GM21737 (cell line): ENCODE results near the gene ZSCAN20.
A peak's percentile ranks its signal among the peaks of the same experiment; 100 is the strongest.

Experiments used
- ATAC-seq: cut with Tn5 transposase; IDR thresholded peaks from one replicate; pipeline ENCODE4 v1.9.1; 2021; ENCODE audit warnings: mild to moderate bottlenecking, moderate library complexity; ENCODE audit not compliant: unreplicated experiment

ZSCAN20 gene

DNA sequence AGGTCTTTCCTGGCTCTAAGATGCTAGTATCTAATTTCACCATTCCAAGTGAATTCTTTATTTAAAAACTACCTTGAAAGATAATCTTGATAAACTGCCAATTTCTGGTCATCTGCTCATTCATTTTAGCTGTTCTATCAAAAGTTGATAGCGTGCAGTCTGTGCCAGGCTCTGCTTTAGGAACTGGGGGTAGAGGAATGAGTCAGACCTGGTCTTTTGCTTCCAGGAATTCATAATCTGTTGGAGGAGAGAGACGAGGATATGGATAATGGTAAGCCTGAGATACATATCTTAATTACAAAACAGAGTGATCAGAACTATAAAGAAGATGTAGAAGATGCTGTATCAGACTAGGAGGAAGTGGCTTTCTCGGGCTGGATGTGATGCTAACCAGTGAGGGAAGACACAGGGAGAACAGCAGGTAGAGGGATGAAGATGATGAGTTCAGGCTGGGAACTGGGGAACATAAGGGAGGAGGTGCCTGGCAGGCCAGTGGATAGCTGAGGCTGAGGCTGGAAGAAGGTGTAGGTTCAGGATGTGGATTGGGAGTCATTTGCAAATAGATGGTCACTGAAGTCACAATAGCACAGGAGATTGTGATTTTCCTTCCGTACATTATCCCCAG, 29.3 kb upstream of the ZSCAN20 start:
- ATAC-seq: no peak

DNA sequence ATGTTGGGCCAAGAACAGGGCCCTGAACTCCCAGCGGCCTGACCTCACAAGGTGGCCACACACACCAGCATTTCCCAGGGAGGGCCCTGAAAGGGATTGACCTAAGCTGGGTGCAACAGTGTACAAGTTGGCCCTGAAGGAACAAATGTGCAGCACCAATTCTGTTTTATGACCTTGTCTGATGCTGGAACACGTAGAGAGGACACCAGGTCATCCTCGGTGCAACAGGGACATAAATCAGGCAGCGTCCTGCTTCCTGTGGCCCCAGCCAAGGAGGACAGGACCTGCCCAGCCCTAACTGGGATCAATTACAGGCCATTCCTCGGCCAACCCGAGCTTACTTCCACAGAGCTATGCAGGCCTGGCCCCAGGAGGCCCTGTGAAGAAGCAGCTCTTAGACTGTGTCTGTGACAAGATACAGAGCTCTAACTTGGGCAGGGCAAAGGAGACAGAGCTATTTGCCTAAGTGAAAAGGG, 28.7 kb upstream of the ZSCAN20 start:
- no peak for ATAC-seq

DNA sequence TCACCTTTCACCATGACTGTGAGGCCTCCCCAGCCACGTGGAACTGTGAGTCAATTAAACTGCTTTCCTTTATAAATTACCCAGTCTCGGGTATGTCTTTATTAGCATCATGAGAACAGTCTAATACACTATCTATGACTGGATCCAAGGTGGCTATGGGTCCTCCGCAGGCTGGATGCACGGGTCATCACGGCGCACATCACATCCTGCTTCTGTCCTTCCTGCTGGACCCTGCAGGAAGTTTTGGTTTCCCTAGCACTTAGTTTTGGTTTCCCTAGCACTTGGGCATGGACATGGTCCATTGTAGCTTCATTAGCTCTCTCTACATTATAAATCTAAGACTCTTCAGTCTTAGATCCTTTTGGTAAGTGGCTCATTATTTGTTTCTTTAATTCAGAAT, 27.3 kb upstream of the ZSCAN20 start:
- no peak for ATAC-seq

DNA sequence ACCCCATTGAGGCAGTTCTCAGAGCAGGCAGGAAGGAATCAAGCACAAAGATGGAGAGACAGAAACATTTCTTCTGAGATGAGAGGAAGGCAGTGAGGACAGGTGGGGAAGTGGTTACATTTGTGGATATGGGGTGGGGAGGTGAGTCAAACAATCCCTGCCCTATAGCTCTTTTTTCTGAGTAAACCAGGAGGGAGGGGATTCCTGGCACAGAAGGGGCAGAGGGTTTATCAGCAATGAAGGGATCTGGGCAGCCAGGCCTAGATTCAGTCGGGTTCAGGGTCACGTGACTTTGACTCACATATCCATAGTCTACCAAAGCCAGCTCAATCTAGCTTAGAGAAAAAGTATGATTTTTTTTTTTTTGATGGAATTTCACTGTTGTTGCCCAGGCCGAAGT, 25.9 kb upstream of the ZSCAN20 start:
- ATAC-seq: no peak

DNA sequence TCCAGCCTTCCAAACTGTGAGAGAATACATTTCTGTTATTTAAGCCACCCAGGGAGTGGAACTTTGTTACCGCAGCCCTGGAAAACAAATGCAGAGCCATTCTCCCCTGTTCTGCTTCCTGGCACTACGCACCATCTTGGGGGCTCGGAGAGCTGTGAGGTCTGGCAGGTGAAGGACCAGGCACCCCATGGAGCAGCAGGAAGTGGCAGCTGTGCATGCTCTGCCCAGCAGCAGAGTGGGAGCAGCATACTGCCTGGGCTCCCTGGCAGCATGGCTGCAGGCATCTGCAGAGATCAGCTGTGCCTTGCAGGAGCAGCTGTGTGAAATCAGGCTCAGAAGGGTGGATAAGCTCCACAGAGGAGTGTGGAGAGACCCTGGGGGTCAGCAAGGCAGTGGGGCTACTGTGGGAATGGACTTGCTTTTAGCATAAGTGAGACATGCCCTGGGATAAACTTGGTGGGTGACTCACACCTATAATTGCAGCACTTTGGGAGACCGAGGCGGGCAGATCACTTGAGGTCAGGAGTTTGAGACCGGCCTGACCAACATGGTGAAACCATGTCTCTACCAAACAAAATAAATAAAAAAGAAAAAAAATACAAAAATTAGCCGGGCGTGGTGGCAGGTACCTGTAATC, 17.7 kb upstream of the ZSCAN20 start:
- ATAC-seq: no peak

DNA sequence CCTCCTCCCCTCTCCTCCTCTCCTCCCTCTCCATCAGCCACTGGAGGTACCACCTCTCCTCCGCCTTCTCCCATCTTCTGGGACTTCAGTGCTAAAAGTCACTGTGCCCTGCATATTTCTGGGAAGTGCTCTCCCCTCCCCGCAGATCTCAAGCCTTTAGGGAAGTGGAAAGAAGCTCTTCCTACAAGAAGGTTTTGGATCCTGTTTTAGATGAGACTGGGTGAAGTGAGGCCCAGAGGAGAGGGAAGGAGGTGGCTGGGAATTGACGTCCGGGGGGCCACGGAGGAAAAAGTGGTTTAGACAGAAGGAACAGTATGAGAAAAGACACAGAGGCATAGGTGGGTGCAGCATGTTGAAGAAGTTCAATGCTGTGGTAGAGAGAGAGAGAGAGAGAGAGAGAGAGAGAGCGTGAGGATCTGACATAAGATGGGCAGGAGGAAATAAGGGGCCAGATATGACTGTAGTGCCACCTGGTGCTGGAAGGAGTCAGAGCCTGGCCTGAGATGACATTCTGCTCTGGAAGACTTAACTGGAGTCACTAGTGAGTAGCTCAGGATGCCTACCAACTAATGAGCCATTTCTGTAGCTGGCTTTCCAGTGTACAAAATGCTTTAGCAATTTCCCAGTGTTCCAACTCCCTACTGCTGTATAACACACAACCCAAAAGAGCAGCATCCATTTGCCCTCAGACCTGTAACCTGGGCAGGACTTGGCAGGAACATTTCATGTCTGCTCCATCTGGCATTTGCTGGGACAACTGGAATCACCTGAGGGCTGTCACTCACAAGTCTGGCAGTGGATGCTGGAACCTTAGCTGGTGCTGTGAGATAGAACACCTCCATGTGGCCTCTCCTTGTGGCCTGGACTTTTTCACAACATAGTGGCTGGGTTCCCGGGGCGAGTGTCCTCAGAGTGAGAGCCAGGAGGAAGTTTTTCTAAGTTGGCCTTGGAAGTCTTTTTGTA, 16.6 kb upstream of the ZSCAN20 start:
- no peak for ATAC-seq

DNA sequence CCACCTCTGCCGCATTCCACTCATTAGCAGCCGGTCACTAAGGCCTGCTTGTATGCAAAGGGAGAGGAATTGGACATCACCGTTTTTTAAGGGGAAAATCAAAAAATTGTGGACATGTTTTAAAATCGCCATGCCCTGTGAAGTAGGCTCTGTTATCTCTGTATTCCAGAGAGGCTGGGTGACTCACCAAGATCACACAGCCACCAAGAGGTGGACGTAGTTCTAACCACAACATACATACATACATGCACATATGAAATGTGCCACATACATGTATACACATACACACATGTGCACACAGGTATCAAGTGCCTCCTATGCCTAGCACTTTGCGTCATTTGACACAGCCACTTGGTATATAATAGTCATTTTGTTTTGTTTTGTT, 16.0 kb upstream of the ZSCAN20 start:
- no peak for ATAC-seq

DNA sequence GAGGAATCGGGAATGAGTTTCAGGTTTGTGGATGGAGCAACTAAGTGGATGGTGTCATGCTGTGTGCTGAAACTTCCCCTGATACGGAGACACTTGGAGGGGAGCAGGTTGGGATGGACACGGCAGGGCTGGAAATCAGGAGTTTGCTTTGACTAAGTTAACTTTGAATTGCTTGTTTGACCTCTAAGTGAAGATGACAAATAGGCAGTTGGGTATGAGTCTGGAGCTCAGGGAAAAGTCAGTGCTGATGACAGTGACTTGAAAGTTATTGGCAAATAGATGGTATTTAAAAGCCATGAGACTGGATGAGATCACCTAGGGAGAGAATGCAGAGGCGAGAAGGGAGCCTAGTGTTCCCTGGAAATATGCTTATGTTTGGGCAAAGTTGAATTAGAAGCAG, 12.8 kb upstream of the ZSCAN20 start:
- ATAC-seq: no peak

DNA sequence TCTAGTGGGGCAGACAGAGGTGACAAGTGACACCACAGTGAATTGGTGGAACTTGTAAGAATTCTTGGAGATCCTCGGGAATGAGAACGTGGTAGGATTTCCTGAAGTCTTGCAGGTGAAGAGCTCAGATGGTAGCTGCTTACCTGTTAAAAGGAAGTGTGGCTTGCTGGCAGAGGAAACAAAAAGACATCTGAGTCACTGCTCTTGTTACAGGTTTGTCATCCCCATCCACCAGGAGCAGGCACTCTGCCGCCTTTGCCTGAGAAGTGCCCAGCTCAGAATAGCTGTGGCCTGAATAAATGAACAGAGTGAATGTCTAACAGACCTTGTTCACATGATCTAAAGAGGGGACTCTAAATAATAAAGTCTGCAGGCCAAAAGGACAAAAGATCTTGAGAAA, 12.3 kb upstream of the ZSCAN20 start:
- no peak for ATAC-seq

DNA sequence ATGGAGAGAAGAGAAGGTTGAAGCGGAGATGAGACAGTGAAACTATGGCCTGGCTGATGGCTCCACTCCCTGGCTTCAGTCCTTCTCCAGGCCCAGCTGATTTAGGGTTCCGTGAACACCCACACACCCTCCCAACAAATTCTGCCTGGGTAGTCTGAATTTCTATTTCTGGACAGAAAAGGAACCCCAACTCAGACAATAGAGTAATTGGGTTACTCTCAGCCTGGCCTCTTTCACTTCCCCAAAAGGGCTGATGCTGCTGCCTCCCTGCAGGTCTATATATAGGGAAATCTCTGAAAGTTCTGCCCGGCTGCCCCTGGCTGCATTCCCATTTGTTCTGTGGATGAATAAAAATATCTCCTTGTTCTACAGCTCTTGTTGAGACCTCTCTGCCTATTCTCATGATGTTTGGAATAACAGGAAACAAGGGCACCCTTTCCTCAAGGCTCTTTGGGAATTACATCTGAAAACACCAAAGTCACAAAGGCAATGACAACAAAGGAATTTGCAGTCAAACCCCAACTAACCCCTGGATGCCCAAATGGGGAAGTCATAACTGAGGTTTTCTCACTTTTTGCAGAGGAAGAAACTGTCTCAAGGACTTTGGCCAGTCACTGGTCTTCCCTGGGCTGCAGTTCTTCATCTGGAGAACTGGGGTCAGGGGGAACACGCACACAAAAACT, 11.4 kb upstream of the ZSCAN20 start:
- peak; percentile 72 for ATAC-seq

DNA sequence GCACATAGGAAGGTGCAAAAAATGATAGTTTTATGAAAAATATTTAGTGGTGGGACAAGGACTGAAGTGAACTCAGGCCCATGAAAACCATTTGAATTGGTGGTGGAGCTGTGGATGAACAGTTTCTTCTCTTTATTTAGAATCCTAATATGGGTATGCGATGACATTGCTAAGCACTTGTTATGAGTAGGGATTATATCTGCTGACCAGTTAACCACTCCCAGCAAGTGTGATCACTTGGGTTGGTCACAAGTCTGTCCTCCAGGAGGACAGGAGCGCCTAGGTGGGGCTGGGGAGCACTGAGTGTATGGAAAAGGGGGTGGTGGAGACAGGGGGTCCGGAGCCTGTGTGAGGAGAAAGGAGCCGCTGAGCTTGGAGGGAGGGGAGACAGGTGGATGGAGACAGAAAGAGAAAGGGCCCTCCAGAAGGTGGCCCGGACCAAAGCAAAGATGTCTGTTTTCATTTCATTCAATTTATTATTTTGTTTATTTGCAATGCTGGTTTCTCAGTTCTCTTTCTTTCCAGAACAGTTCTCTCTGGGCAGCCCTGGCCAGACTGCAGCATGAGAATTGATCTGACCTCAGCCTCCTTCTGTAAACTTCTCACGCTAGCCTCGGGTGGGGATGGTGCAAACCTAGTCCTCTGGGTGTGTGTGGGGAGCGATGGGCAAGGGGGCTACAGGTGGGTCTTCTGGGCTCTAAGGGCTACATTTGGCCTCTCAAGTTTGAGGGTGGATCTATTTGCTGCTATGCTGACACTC, 9.9 kb upstream of the ZSCAN20 start:
- ATAC-seq: no peak

DNA sequence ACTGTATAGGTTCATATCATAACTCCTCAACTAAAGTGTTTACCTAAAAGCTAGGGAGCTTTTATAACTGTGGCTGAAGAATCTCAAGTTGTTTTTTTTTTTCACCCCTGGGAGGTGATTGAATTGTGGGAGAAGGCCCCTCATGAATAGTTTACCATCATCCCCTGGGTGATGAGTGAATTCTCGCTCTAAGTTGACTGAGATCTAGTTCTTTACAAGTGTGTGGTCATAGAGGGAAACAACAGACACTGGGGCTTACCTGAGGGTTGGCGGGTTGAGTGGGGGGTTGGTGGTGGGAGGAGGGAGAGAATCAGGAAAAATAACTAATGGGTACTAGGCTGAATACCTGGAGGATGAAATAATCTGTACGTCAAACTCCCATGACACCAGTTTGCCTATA, 7.9 kb upstream of the ZSCAN20 start:
- no peak for ATAC-seq

DNA sequence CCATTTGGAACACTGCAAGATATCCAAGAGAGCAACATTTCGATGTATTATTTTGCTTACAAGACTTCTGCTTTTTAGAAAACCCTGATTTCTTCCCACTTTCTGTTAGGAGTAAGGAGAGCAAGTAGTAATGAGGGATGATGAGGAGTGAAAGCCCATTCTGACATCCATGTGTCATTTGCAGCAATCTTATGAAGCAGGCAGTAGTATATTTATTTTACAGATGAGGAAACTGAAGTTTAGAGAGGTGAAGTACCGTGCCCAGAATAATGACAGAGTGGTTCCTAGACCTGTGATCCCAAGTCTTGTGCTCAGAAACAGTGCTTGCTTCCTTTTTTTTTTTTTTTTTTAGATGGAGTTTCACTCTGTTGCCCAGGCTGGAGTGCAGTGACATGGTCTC, 7.1 kb upstream of the ZSCAN20 start:
- no peak for ATAC-seq

DNA sequence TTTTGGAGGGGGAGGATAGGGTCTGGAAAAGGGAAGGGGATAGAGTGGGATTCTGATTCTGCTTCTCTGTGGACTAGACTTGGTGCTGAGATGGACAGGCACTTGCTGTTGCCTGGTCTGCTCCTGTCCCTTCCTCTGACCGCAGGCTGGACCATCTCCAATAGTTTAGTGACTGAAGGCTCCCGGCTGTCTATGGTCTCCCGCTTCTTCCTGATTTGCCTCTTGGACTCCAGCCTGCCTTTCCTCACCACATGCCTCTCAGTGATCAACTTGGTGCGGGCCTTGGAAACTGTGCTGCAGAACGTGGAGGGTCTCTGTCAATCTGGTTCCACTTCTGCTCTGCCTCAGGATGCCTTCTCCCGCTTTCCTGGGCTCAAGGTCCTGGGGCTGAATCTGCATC, 6.3 kb upstream of the ZSCAN20 start:
- no peak for ATAC-seq

DNA sequence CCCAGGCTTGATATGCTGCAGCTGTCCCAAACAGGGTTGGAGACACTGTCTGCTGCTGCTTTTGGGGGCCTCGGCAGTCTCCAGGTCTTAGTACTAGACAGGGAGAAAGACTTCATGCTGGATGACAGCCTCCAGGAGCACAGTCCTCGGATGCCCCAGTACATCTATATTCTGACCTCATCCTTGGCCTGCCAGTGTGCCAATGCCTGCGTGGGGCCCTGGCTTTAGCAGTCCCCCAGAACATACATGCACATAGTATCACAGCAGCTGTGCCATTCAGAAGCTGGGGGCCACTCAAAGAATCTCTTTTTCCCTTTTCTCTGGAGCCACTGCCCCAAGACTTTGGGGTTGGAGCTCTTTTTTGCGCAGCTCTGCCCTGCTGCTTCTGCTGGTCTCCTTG, 4.4 kb upstream of the ZSCAN20 start:
- no peak for ATAC-seq

DNA sequence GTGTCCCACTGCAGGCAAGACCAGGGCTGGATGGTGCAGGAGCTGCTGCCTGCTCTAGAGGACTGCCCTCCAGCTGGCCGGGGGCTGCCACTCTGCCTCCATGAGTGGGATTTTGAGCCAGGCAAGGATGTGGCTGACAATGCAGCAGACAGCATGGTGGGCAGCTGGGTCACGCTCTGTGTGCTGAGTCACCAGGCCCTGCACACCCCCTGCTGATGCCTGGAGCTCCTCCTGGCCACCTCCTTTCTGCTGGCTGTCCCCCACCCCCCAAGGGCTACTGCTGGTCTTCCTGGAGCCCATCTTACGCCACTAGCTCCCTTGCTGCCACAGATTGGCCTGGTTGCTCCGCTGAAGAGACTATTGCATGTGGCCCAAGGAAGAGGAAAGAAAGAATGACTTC, 3.9 kb upstream of the ZSCAN20 start:
- ATAC-seq: no peak

DNA sequence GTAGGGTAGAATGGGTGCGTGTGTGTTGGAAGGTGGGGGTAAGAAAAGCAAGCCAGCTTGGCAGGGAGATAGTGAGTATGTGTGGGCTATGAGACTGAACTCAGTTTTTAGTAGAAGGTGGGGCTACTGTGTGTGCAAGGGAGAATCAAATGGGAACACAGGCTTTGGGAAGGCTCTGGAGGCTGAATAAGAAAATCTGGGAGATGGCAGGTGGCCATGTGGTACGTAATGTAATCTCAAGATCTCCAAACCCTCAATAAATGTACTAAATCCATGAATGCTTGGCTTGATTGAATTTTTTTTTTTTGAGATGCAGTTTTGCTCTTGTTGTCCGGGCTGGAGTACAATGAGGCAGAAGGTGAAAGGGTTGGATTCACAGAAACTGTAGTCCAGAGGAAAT, 3.5 kb upstream of the ZSCAN20 start:
- ATAC-seq: no peak

DNA sequence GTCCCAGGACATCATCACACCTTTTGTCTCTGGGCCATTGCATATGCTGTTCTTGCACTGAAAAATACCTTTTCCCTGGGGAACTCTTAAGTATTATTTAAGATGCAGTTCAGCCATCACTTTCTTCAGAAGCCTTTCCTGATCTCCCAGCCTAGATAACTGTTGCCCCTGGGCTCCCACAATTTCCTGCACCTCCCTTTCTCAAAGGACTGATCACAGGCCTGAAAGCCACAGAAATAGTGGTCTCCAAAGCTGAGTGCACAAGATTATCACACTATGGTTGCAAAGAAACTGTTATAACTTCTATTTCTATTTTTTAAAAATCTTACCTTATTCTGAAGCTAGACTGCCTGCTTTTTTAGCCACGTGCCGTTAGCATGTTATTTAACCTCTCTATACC, 2.8 kb upstream of the ZSCAN20 start:
- ATAC-seq: no peak

DNA sequence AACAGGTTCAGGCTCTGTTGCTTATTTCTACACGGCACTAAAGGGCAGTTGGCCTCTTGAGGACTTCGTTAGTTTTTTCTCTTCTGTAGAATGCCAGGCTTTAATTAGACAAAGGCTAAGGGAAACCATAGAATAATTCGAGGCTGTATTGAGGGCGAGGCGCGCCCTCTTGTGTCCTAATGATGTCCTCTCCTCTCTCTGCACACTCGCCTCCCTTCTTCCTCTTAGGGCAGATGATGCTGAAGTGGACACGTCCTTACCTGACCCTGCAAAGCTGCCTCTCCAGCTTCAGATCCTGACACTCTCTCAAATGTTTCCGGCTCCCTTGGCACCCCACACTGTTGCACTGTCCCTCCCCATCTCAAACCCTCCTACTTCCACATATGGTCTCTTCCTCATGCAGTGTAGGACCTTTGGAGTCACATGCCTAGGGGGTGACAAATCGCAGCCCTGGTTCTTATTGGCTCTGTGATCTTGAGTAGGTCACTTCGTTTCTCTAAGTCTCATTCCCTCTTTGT, 1.9 kb upstream of the ZSCAN20 start:
- no peak for ATAC-seq

DNA sequence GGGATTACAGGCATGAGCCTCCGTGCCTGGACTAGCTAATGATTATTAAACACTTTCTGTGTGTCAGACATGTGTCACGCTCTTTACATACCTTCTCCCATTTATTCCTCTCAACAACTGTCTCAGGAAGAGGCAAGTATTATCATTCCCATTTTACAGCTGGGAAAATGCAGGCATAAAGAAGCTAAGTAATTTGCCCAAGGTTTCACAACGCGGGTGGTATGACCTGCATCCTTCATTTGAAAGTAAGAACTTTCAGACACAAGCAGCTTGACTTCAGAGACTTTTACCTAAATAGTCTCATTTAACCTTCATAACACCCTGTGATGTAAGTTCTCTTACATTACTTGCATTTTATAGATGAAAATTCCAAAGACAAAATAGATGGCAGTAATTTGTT, 1.0 kb upstream of the ZSCAN20 start:
- no peak for ATAC-seq
